Muscle of back (tissue), 11 donors: Measurements from ENCODE around the gene ZDHHC7. TPM values are rescaled to one million over a fixed set of nuclear protein-coding genes. Genes with fewer than 3 reads are reported as not detected.

Source experiments
- DNase-seq, 3 donors: peaks; one replicate each; pipeline versions ENCODE4 v3.0.0 to v3.0.0-alpha.2; 2013
- polyA plus RNA-seq, 10 donors: library from polyadenylated mRNA; unstranded; fragments of 120-200 nt; gene quantifications; one replicate each; pipeline ENCODE4 v1.2.1, GENCODE V29; 2013; ENCODE audit not compliant: insufficient read length in 10 of 10

Gene ZDHHC7
- polyA plus RNA-seq, 10 donors: 30.4 to 46.7 (median 39.5) TPM

GRCh38 chr16:85025781-85026653, 14.7 kb upstream of the ZDHHC7 start:
- no peak for DNase-seq

DNA sequence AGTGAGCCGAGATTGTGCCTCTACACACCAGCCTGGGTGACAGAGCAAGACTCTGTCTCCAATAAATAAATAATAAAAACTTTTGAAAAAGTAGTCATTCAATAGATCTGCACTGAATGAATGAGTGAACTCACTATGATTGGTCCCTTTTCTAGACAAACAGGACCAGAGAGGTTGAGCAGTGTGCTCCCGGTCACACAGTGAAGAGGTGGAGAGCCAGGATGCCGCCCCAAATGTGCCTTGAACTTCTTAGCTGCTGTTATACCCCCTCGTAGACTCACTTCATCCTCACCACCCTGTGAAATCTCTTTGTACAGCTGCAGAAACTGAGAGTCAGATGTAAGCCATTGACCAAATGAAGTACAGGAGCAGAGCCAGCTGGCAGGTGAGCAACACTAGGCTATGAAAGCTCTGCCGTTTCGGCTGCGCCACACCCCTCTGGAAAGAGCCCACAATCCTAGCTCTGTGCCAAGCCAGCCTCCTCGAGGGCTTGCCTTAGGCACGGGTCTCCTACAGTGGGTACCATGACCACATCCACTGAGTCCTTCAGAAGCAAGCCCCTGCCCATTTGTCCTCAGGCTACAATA, 8.4 kb upstream of the ZDHHC7 start:
- DNase-seq: peak in 1 of 3 donors; percentile 41

DNA sequence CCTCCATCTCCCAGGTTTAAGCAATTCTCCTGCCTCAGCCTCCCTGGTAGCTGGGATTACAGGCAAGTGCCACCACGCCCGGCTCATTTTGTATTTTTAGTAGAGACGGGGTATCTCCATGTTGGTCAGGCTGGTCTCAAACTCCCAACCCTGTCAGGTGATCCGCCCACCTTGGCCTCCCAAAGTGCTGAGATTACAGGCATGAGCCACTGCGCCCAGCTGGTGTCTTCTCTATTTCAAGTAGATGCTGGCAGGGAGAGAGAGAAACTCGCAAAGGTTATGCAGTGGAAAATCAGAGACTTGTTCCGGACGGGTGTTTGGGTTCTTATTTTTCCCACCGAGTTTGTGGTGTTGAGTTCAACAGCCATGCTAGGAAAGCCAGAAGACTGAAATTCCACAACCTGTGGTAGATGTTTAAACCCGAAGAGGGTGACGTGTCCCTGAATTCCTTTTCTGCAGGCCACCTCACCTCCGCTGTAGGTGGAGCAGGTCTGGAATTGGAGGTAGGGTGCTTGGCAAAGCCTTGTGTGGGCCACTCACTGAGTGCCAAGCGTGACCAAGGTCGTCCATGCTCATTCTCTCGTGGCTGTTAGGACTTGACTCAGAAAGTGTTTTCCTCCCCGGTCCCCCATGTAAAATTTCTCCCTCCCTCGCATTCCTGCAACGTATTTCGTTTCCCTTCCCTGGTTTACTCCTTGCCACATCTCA, 7.3 kb upstream of the ZDHHC7 start:
- DNase-seq: no peak

DNA sequence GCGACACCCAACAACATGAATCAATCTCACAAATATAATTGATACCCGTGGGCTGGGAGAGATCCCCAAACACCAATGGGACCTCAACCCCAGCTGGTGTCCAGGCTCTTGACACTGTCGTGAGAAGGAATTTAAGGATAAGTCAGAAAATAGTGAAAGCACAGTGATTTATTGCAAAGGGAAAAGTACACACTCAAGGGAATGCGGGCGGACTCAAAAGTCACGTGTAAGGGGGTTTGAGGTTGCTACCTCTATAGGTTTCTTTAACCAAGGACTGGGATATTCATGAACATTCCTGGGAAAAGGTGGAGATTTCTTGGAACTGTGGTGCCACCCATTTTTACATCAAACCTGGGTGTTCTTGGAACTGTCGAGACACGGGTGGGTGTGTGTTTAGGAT, 6.3 kb upstream of the ZDHHC7 start:
- DNase-seq: no peak

DNA sequence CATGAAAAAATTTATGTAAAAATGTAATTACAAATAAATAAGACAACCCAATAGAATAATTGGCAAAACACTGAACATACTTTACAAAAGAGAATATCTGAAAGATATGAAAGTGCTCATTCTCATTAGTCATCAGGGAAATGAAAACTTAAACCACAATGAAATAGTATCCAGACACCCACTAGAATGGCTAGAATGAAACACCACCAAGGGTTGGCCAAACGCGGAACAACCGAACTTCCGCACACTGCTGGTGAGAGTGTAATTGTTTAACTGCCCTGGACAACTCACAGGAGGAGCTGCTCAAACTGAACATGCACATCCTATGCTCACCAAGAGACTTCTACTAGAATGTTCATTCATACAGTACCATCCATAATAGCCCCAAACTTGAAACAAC, 5.8 kb upstream of the ZDHHC7 start:
- no peak for DNase-seq

DNA sequence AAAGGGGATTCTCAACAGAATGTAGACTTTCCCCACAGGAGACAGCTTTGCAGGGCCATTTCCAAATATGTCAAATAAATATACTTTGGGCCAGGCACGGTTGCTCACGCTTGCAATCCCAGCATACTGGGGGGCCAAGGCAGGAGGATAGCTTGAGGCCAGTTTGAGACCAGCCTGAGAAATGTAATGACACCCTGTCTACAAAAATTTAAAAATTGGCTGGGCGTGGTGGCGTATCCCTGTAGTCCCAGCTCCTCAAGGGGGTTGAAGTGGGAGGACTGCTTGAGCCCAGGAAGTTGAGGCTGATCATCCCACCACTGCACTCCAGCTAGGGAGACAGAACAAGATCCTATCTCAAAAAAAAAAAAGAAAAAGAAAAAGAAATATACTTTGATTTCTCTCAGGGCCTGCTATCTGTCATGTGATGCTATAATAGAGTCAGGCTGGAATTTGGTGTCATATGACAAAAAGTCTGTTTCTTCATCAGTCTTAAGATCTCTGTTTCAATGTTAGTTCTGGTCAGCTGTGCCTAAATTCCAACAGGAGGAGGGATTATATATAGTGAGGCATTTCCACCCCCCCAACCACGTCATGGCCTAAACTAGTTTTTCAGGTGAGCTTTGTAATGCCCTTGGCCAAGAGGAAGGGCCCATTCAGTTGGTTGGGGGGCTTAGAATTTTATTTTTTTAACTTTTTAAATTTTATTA, 4.3 kb upstream of the ZDHHC7 start:
- DNase-seq: no peak

- no peak for DNase-seq
These were observed 3.0 kb upstream of the ZDHHC7 start for GRCh38 chr16:85014311-85014710.

DNA sequence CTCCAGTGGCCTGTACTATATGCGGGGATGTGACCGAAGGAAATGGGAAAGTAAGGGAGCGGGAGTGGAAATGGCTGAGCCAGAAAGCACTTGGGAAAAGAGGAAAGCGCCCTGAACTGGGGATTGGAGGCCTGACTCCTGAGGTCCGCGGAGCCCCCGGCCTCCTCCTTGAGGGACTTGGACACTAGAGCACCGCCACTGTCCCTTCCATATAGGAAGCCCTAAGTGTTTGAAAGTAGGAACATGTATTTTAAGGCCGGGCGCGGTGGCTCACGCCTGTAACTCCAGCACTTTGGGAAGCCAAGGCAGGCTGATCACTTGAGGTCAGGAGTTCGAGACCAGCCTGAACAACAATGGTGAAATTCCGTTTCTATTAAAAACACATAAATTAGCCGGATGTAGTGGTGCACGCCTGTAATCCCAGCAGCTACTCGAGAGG, 530 bp upstream of the ZDHHC7 start:
- DNase-seq: no peak

- DNase-seq: no peak
These were observed 847 bp downstream of the ZDHHC7 start for GRCh38 chr16:85010446-85010930.

GRCh38 chr16:85008271-85008670, 3.1 kb downstream of the ZDHHC7 start:
- no peak for DNase-seq

DNA sequence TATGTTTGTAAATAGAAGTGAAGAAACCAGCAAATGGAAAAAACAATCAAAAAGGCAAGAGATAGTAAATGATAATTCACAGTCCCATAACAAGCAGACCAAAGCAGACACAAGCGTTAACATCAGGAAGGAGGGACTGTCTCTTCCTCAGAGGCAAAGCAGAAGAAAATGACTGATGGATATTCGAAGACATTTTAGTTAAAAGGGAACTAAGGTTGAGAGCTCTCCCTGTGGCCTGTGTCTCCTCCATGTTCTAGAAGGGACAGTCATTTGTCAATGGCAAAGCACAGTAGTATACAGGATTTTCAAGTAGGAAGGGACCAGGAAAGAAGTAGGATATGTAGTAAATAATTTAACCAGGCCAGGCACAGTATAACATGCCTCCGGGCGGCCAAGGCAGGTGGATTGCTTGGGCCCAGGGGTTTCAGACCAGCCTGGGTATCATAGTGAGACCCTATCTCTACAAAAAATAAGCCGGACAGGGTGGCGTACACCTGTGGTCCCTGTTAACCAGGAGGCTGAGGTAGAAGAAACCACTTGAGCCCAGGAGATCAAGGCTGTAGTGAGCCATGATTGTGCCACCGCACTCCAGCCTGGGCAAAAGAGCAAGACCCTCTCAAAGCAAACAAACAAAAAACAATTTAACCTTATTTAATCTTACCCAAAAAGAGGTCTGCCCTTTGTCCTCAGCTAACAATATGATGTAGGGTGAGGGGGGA, 3.7 kb downstream of the ZDHHC7 start:
- DNase-seq: no peak

DNA sequence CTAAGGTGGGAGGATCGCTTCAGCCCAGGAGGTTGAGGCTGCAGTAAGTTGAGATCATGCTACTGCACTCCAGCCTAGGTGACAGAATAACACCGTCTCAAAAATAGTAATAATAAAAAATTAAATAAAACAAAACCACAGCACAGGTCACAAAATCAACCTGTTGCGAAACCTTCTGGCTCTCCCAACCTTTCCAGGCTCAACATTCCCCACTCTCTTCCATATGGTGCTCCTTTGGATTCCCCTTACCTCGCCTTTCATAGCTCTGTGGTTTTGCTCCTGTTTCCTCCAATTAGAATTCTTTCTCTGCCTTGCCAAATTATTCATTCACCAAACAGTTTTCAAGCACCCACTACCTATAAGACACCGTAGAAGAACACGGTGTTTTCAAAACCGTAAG, 4.7 kb downstream of the ZDHHC7 start:
- DNase-seq: no peak

GRCh38 chr16:85005285-85006069, 5.9 kb downstream of the ZDHHC7 start:
- peak; percentile 71 to 81 (median 71) for DNase-seq

DNA sequence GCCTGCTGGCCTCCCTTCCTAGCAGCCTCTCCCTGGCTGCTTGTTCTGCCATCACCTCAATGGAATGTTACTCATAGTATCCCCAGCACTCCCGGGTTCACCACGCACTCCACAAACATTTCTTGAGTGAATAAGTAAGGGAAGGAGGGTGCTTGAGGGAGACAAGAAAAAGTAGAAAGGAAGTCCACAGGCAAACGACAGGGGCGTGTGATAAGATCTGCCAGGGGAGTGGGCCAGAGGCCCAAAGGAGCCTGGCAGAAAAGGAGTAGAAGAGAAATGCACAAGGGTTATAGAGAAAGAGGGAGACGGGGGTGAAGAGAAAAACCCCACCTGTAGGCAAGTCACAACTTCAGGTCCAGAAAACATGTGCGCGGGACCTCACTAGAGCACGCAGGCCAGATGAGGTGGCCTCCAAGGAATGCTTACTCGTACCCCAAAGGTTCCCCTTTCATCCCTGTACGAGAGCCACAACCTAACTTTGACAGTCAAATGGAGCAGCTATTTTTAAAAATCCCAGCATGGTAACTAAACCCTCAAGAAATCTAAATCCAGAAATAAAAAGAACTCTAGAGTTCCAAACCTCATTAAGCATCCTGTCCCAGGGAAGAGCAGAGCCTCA, 6.6 kb downstream of the ZDHHC7 start:
- peak in 2 of 3 donors; percentile 53 to 79 for DNase-seq

GRCh38 chr16:85003725-85004586, 7.4 kb downstream of the ZDHHC7 start:
- DNase-seq: no peak

- DNase-seq: no peak
These were observed 8.3 kb downstream of the ZDHHC7 start for GRCh38 chr16:85003076-85003475.

- peak in 1 of 3 donors; percentile 66 for DNase-seq
These were observed 8.7 kb downstream of the ZDHHC7 start for GRCh38 chr16:85002608-85003007.

DNA sequence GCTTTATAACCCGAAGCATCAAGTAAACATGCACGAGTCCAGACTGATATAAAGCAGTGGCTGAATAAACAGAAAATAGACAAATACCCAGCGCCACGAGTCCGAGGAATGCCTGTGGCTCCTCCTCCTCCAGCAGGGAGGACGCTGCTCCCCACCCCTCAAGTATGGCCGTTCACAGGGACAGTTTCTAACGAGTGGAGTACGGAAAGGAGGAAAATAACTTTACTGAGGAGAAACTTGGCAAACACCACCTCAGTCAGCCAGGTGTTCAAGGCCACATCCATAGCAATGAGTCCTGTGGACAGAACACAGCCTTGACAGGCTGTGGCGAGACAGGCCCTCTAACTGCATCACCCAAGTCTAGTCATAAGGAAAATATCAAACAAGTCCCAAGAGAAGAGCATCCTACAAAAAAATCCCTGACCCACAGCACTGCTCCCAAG, 9.2 kb downstream of the ZDHHC7 start:
- peak in 1 of 3 donors; percentile 48 for DNase-seq
